Measurements from ENCODE around the gene PIP4K2A.

DNA sequence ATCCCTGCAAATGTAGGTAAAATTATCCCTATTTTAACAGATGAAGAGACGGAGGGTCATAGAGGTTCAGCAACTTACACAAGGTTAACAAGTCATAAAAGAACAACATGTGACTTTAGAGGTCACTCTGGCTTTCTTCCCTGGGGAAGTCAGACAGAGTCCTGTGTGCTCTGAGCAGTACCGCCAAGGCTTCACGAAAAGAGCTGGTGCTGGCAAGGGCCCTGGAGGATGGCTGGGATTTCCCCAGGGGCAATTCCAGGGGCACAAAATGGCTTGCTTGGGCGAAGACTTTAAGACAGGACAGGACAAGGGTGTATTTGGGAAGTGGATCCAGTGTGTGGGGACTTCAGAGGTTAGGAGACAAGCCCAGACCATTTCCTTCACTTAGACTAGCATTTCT is 144.1 kb downstream of the PIP4K2A start:
- TF ChIP-seq, protein P1, sequence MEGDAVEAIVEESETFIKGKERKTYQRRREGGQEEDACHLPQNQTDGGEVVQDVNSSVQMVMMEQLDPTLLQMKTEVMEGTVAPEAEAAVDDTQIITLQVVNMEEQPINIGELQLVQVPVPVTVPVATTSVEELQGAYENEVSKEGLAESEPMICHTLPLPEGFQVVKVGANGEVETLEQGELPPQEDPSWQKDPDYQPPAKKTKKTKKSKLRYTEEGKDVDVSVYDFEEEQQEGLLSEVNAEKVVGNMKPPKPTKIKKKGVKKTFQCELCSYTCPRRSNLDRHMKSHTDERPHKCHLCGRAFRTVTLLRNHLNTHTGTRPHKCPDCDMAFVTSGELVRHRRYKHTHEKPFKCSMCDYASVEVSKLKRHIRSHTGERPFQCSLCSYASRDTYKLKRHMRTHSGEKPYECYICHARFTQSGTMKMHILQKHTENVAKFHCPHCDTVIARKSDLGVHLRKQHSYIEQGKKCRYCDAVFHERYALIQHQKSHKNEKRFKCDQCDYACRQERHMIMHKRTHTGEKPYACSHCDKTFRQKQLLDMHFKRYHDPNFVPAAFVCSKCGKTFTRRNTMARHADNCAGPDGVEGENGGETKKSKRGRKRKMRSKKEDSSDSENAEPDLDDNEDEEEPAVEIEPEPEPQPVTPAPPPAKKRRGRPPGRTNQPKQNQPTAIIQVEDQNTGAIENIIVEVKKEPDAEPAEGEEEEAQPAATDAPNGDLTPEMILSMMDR (IDR thresholded peaks at IDR 0.05; ENCODE audit: extremely low read depth in 1 of 2, insufficient read depth in 1 of 2, low read depth in 1 of 2, low read length in 2 of 2) = no peak
- TF ChIP-seq MAX (IDR thresholded peaks at IDR 0.05; ENCODE audit: insufficient read depth, insufficient read length) (no peak), FOS (IDR thresholded peaks at IDR 0.05; ENCODE audit: borderline replicate concordance, insufficient read depth, low read length) (no peak), POLR2AphosphoS5 (IDR thresholded peaks at IDR 0.05; ENCODE audit: insufficient read depth, low read depth, low read length) (no peak), POLR2A (IDR thresholded peaks at IDR 0.05; ENCODE audit: low read depth, low read length) (no peak), EZH2 (IDR thresholded peaks at IDR 0.05; ENCODE audit: borderline replicate concordance, low read depth, low read length, severe bottlenecking) (no peak), JUN (IDR thresholded peaks at IDR 0.05; ENCODE audit: borderline replicate concordance, insufficient read depth, insufficient read length, low read depth) (no peak), MYC (IDR thresholded peaks at IDR 0.05; ENCODE audit: low read depth, low read length) (no peak)
